Neural progenitor cell (in vitro differentiated cells): ENCODE results near the gene CYP2C18. TPM values are rescaled to one million over a fixed set of nuclear protein-coding genes. Genes with fewer than 3 reads are reported as not detected.
A peak's percentile ranks its signal among the peaks of the same experiment; 100 is the strongest.

ENCODE experiments used
- DNase-seq: peaks from one replicate; pipeline ENCODE4 v3.0.0-alpha.2; 2016; ENCODE audit warnings: low spot score
- H2AFZ ChIP-seq: fragments of 200-600 bp; sonication (generic); replicated peaks from 2 replicates; pipeline ENCODE4 v1.6.1; 2016; ENCODE audit warnings: antibody characterized with exemption
- H3F3A ChIP-seq: fragments of 200-600 bp; sonication (generic); 2 replicates; pipeline ENCODE4 v1.6.1; 2016; ENCODE audit warnings: antibody characterized with exemption, low read depth
- H3K27ac ChIP-seq: fragments of 200-600 bp; sonication (generic); 2 replicates; pipeline ENCODE4 v1.5.1; 2016; ENCODE audit warnings: mild to moderate bottlenecking
- H3K27me3 ChIP-seq: fragments of 200-600 bp; sonication (generic); 2 replicates; pipeline ENCODE4 v1.6.1; 2016; ENCODE audit warnings: mild to moderate bottlenecking, moderate library complexity
- H3K36me3 ChIP-seq: fragments of 200-600 bp; sonication (generic); 2 replicates; pipeline ENCODE4 v1.5.1; 2016
- H3K4me1 ChIP-seq: fragments of 200-600 bp; sonication (generic); 2 replicates; pipeline ENCODE4 v1.6.1; 2016; ENCODE audit warnings: mixed run types
- H3K4me2 ChIP-seq: fragments of 200-600 bp; sonication (generic); 2 replicates; pipeline ENCODE4 v1.6.1; 2016
- H3K4me3 ChIP-seq: fragments of 200-600 bp; sonication (generic); 2 replicates; pipeline ENCODE4 v1.5.1; 2016
- H3K79me2 ChIP-seq: fragments of 200-600 bp; sonication (generic); 2 replicates; pipeline ENCODE4 v1.6.1; 2016; ENCODE audit warnings: low read depth
- H3K9ac ChIP-seq: fragments of 200-600 bp; sonication (generic); 2 replicates; pipeline ENCODE4 v1.6.1; 2016
- H3K9me3 ChIP-seq: fragments of 200-600 bp; sonication (generic); 2 replicates; pipeline ENCODE4 v1.5.1; 2016; ENCODE audit warnings: low read depth
- H4K20me1 ChIP-seq: fragments of 200-600 bp; sonication (generic); 2 replicates; pipeline ENCODE4 v1.6.1; 2016; ENCODE audit warnings: low read depth
- H3K27ac Mint-ChIP-seq: 3 replicates; pipeline ENCODE4 v1.8.0; 2021; ENCODE audit warnings: mixed read lengths
- H3K27me3 Mint-ChIP-seq: 2 replicates; pipeline ENCODE4 v1.8.0; 2022; ENCODE audit warnings: low read depth, mild to moderate bottlenecking, inconsistent platforms, moderate library complexity, mixed read lengths; ENCODE audit not compliant: insufficient read depth
- H3K36me3 Mint-ChIP-seq: 3 replicates; pipeline ENCODE4 v1.8.0; 2021; ENCODE audit warnings: mixed read lengths
- H3K4me1 Mint-ChIP-seq: 3 replicates; pipeline ENCODE4 v1.8.0; 2021; ENCODE audit warnings: mixed read lengths
- H3K4me3 Mint-ChIP-seq: 3 replicates; pipeline ENCODE4 v1.8.0; 2021; ENCODE audit warnings: mild to moderate bottlenecking, moderate library complexity, mixed read lengths
- H3K9me3 Mint-ChIP-seq: 3 replicates; pipeline ENCODE4 v1.8.0; 2020; ENCODE audit warnings: mixed read lengths
- EZH2 ChIP-seq: fragments of 200-600 bp; sonication (generic); IDR thresholded peaks from 2 replicates; pipeline ENCODE4 v1.6.1; 2017; ENCODE audit warnings: antibody characterized with exemption, mild to moderate bottlenecking, moderate library complexity
- EZH2phosphoT487 ChIP-seq: fragments of 200-600 bp; sonication (generic); IDR thresholded peaks from 2 replicates; pipeline ENCODE4 v1.6.1; 2017; ENCODE audit warnings: antibody characterized with exemption
- total RNA-seq: library from RNA; depleted of rRNA; stranded (reverse); fragments of >200 nt; gene quantifications from 2 replicates; pipeline ENCODE4 v1.2.3, GENCODE V29; 2015; ENCODE audit warnings: low replicate concordance
- TF ChIP-seq, protein P1 (sequence below): fragments of 200-600 bp; sonication (generic); IDR thresholded peaks from 2 replicates; pipeline ENCODE4 v1.5.1; 2017; ENCODE audit warnings: antibody characterized with exemption, mild to moderate bottlenecking

Gene CYP2C18
- total RNA-seq, 1 donor from 2014 or later = not detected

DNA sequence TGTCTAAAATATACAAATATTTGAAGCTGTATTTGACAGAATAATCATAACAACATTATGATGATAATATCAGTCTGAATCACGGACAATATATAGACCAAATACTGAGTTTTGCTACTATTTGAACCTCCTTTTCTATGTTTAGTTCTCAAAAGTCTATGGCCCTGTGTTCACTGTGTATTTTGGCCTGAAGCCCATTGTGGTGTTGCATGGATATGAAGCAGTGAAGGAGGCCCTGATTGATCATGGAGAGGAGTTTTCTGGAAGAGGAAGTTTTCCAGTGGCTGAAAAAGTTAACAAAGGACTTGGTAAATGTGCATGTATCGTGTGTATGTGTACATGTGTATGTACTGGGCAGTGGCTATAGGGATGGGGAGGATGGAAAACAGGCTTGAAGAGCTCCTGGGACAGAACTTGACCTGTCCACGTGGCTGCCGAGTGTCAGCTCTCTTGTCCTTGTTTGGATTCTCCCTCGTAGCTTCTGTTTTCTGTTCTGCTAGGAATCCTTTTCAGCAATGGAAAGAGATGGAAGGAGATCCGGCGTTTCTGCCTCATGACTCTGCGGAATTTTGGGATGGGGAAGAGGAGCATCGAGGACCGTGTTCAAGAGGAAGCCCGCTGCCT is 4.2 kb downstream of the CYP2C18 start:
- Histone ChIP-seq H3K9me3 (no peaks in the 10 kb centered on the region), H3K4me3 (no peak overlapping the region), H3K36me3 (no peaks in the 10 kb centered on the region), H3K4me1 (peaks cover 10% of the 10 kb centered on the region), H3F3A (no peaks in the 10 kb centered on the region), H2AFZ (peak overlapping the region; percentile 12), H3K4me2 (no peak overlapping the region), H3K79me2 (no peaks in the 10 kb centered on the region), H3K9ac (no peak overlapping the region), H3K27me3 (no peaks in the 10 kb centered on the region), H4K20me1 (no peaks in the 10 kb centered on the region), H3K27ac (no peak overlapping the region)
- no peak overlapping the region for H3K27ac Mint-ChIP-seq
- DNase-seq = no peak
- peaks cover 6% of the 10 kb centered on the region for H3K4me1 Mint-ChIP-seq
- TF ChIP-seq EZH2 (no peak), EZH2phosphoT487 (no peak)
- TF ChIP-seq, protein P1, sequence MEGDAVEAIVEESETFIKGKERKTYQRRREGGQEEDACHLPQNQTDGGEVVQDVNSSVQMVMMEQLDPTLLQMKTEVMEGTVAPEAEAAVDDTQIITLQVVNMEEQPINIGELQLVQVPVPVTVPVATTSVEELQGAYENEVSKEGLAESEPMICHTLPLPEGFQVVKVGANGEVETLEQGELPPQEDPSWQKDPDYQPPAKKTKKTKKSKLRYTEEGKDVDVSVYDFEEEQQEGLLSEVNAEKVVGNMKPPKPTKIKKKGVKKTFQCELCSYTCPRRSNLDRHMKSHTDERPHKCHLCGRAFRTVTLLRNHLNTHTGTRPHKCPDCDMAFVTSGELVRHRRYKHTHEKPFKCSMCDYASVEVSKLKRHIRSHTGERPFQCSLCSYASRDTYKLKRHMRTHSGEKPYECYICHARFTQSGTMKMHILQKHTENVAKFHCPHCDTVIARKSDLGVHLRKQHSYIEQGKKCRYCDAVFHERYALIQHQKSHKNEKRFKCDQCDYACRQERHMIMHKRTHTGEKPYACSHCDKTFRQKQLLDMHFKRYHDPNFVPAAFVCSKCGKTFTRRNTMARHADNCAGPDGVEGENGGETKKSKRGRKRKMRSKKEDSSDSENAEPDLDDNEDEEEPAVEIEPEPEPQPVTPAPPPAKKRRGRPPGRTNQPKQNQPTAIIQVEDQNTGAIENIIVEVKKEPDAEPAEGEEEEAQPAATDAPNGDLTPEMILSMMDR = no peak
- H3K27me3 Mint-ChIP-seq = peaks cover 5% of the 10 kb centered on the region
- H3K9me3 Mint-ChIP-seq = peaks cover 5% of the 10 kb centered on the region
- no peak overlapping the region for H3K4me3 Mint-ChIP-seq
- H3K36me3 Mint-ChIP-seq = no peaks in the 10 kb centered on the region

DNA sequence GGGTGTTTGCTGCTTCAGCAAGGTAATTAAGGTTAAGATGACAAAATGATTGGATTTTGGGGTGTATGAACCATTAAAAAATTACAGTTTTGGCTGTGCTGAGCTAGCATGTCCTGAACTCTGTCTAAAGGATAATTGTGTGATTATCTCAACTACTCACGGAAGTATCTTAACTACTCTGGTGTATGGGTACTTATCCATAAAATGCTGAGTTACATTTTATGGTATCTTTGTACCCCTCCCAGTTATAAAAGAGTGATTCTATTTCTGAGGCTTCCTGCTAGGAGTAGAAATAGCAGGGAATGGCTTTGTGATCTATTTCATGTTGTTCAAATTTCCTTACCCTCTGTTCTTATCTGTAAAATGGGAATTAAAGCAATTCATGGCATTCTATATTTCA is 22.6 kb downstream of the CYP2C18 start:
- no peaks in the 10 kb centered on the region for H3K4me1 Mint-ChIP-seq
- H3K9me3 Mint-ChIP-seq = no peaks in the 10 kb centered on the region
- H3K36me3 Mint-ChIP-seq = no peaks in the 10 kb centered on the region
- Histone ChIP-seq H4K20me1 (no peaks in the 10 kb centered on the region), H3K9me3 (no peaks in the 10 kb centered on the region), H3K36me3 (no peaks in the 10 kb centered on the region), H2AFZ (no peak overlapping the region), H3K27me3 (no peaks in the 10 kb centered on the region), H3K4me1 (no peaks in the 10 kb centered on the region), H3K4me2 (no peak overlapping the region), H3K4me3 (no peak overlapping the region), H3K9ac (no peak overlapping the region), H3K79me2 (no peaks in the 10 kb centered on the region), H3K27ac (no peak overlapping the region), H3F3A (no peaks in the 10 kb centered on the region)
- TF ChIP-seq EZH2phosphoT487 (no peak), EZH2 (no peak)
- TF ChIP-seq, protein P1 = no peak
- H3K27me3 Mint-ChIP-seq = peaks cover 3% of the 10 kb centered on the region
- H3K27ac Mint-ChIP-seq = no peak overlapping the region
- no peak overlapping the region for H3K4me3 Mint-ChIP-seq
- DNase-seq = no peak

DNA sequence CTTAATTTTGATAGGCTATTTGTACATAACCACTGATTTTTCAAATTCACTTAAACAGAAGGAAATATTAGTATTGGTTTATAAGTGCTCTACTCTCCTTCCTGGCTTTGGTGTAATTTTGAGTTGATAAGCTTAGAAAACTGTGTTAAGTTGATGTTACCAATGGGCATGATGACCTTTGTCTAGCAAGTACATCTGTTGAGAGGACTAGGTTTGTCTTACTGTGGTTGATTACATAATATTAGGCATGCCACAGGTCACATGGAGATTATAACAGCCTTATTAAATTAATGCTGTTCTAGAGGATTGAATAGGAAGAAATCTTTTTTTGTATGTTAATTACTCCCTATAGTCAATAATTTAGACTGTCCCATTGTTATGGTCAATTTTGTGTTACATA is 27.0 kb downstream of the CYP2C18 start:
- Histone ChIP-seq H3K4me2 (no peak overlapping the region), H3K27me3 (no peaks in the 10 kb centered on the region), H2AFZ (no peak overlapping the region), H4K20me1 (no peaks in the 10 kb centered on the region), H3K36me3 (no peaks in the 10 kb centered on the region), H3K9me3 (no peaks in the 10 kb centered on the region), H3K4me3 (no peak overlapping the region), H3K4me1 (no peaks in the 10 kb centered on the region), H3F3A (no peaks in the 10 kb centered on the region), H3K9ac (no peak overlapping the region), H3K27ac (no peak overlapping the region), H3K79me2 (no peaks in the 10 kb centered on the region)
- Mint-ChIP-seq H3K4me1 (no peaks in the 10 kb centered on the region), H3K4me3 (no peak overlapping the region), H3K9me3 (peaks cover 2% of the 10 kb centered on the region), H3K27ac (no peak overlapping the region), H3K27me3 (no peaks in the 10 kb centered on the region), H3K36me3 (no peaks in the 10 kb centered on the region)
- no peak for TF ChIP-seq EZH2phosphoT487
- no peak for DNase-seq

DNA sequence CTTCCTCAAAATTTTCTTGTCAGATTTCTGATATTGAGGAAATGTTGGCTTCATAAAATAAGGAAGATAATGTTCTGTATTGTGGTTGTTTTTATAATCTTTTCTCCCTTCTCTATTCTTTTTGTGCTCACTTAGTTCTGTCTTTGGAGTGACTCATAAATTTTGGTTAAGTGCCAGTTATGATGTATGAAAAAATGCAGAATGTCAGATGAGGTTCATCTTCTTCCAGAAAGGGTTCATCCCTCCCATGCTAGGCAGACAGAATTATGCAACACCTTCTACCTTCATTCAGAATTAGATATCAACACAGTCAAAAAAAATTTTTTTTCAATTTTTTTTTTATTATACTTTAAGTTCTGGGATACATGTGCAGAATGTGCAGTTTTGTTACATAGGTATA is 42.3 kb downstream of the CYP2C18 start:
- Mint-ChIP-seq H3K4me3 (no peak overlapping the region), H3K9me3 (no peaks in the 10 kb centered on the region), H3K27ac (no peak overlapping the region), H3K27me3 (no peaks in the 10 kb centered on the region), H3K4me1 (no peaks in the 10 kb centered on the region), H3K36me3 (no peaks in the 10 kb centered on the region)
- Histone ChIP-seq H3K27ac (no peak overlapping the region), H3F3A (no peaks in the 10 kb centered on the region), H2AFZ (no peak overlapping the region), H3K9me3 (no peaks in the 10 kb centered on the region), H3K27me3 (no peaks in the 10 kb centered on the region), H3K4me2 (no peak overlapping the region), H3K4me3 (no peak overlapping the region), H3K36me3 (no peaks in the 10 kb centered on the region), H3K79me2 (no peaks in the 10 kb centered on the region), H4K20me1 (no peaks in the 10 kb centered on the region), H3K9ac (no peak overlapping the region), H3K4me1 (no peaks in the 10 kb centered on the region)
- DNase-seq = no peak
- TF ChIP-seq, protein P1 = no peak
- TF ChIP-seq EZH2phosphoT487 (no peak), EZH2 (no peak)
